ENCODE data around the gene CDC42BPA.

The CDC42BPA gene

GRCh38 chr1:227335242-227336020, 17.1 kb upstream of the CDC42BPA start:
- DNase-seq, result no peak

GRCh38 chr1:227333423-227333822, 15.1 kb upstream of the CDC42BPA start:
- DNase-seq, result no peak

GRCh38 chr1:227330279-227331076, 12.2 kb upstream of the CDC42BPA start:
- DNase-seq, result no peak

- peak; percentile 15 to 36 for DNase-seq
These were observed 10.2 kb upstream of the CDC42BPA start for GRCh38 chr1:227328405-227329019.

GRCh38 chr1:227325156-227325555, 6.9 kb upstream of the CDC42BPA start:
- DNase-seq, result no peak

GRCh38 chr1:227323967-227324268, 5.6 kb upstream of the CDC42BPA start:
- no peak for DNase-seq

GRCh38 chr1:227323171-227323966, 5.1 kb upstream of the CDC42BPA start:
- DNase-seq, result no peak

GRCh38 chr1:227322376-227322775, 4.1 kb upstream of the CDC42BPA start:
- no peak for DNase-seq

GRCh38 chr1:227321035-227321434, 2.7 kb upstream of the CDC42BPA start:
- no peak for DNase-seq

GRCh38 chr1:227320476-227320875, 2.2 kb upstream of the CDC42BPA start:
- no peak for DNase-seq

GRCh38 chr1:227318853-227319607, 738 bp upstream of the CDC42BPA start:
- DNase-seq, result peak; percentile 32 to 56

- peak in 1 of 2 experiments; percentile 59 for DNase-seq
These were observed 723 bp downstream of the CDC42BPA start for GRCh38 chr1:227317523-227318015.

GRCh38 chr1:227317011-227317451, 1.3 kb downstream of the CDC42BPA start:
- no peak for DNase-seq

- peak in 1 of 2 experiments; percentile 3 for DNase-seq
These were observed 1.8 kb downstream of the CDC42BPA start for GRCh38 chr1:227316456-227316855.

- DNase-seq, result peak in 1 of 2 experiments; percentile 14
These were observed 2.5 kb downstream of the CDC42BPA start for GRCh38 chr1:227315629-227316346.

- DNase-seq, result no peak
These were observed 4.1 kb downstream of the CDC42BPA start for GRCh38 chr1:227314014-227314848.

- no peak for DNase-seq
These were observed 5.8 kb downstream of the CDC42BPA start for GRCh38 chr1:227312361-227313025.

- no peak for DNase-seq
These were observed 6.8 kb downstream of the CDC42BPA start for GRCh38 chr1:227311389-227312001.
